Measurements from ENCODE around the gene GID8. TPM values are rescaled to one million over a fixed set of nuclear protein-coding genes. Genes with fewer than 3 reads are reported as not detected.

Gene GID8
- total RNA-seq, 1 experiment from 2014 or later = 25.3 TPM

DNA sequence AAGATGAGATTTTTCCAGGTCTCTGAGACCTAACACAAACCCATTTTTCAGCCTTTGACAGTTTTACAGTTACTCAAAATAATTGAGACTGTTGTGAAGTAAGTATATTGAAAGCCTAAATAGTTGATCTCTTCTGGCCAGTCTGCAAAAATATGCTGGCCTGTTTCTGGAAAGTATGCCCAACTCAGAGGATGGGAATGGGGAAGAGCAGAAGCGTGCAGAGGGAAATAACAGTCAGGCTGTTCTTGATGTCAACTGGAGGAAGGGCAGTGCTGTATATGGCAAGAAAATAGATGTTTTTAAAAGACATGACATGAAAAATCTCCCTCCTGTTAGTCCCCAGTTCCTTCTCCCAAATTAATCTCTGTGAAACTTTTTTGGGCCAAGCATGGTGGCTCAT is 3.8 kb downstream of the GID8 start:
- DNase-seq (ENCODE audit: low read depth) = no peak

DNA sequence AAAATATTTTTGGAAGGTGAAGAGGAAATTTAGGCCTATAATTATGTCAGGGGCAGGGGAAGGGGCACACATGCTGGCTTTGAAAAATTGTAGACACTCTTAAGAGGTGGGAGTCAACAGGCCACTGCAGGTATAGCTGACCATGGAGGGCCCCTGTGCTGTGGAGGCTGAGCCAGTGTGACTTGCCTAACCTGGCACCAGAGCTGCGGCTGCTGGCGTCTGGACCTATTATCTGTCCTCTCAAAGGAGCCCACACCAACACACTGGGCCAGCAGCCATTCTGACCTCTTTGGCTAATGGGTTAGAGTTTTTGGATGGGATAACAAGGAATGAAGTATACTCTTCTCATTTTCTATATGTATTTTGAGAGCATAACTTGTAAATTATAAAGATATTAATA is 4.5 kb downstream of the GID8 start:
- DNase-seq (ENCODE audit: low read depth) = no peak

DNA sequence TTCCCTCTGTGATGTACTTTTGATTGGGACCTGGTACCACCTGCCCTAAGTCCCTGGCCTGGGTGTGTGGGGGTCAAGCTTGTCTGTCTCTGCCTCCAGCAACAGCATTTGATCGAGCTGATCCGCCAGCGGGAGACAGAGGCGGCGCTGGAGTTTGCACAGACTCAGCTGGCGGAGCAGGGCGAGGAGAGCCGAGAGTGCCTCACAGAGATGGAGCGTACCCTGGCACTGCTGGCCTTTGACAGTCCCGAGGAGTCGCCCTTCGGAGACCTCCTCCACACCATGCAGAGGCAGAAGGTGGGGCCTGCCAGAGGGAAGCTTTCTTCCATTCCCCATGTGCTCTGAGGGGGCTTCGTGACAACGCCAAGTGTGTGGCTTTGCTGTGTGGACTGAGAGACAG is 5.4 kb downstream of the GID8 start:
- DNase-seq (ENCODE audit: low read depth) = no peak

DNA sequence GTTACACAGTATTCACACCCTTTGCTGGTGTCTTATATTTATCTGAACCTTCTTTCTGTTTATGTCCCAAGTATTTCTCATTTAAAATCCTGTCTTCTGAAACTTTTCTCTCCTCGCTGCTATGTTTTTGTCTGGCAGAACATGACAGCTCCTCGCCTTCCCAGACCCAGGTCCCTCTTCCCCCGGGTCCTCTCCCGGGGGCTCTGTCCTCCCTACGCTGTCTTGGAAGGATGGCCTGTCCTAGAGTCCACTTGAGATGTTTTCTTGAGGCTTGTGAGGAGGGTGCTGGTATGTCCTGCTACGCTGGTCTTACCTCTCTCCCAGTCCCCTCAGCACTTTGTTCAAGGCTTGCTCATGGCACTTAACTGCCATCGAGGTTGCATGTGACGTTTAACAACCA is 6.2 kb downstream of the GID8 start:
- no peak for DNase-seq (ENCODE audit: low read depth)

DNA sequence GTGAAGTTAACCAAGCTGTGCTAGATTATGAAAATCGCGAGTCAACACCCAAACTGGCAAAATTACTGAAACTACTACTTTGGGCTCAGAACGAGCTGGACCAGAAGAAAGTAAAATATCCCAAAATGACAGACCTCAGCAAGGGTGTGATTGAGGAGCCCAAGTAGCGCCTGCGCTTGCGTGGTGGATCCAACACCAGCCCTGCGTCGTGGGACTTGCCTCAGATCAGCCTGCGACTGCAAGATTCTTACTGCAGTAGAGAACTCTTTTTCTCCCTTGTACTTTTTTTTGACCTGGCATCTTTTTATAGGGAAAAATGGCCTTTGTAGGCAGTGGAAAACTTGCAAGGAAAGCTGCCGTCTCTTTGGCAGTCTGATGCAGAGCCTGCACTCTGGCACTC is 6.8 kb downstream of the GID8 start:
- no peak for DNase-seq (ENCODE audit: low read depth)

DNA sequence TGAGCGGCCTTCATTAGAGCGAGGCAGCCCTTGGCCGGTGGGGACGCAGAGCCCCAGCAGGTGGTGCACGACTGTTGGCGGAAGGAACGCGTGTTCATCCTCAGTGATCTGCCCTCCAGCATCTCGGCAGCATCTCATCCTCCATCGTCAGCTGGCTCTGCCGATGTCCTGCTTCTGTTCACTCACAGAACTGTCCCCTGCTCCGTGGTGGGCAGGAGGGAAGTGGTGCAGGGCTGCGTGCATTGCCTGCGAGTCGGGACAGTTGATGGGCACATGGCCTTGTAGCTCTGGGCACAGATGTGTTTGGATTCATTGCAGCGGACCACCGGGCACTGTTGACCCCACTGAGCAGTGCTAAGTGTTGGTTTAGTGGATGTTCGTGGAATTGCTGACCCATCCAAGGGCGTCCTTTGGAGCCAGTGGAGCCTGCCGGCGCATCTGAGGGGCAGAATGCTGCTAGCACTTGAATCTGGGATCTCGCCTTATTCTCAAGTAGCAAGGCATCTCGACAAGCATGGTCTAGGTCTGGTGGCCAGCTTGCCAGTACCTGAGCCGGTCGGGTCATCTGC is 7.9 kb downstream of the GID8 start:
- DNase-seq (ENCODE audit: low read depth) = no peak

DNA sequence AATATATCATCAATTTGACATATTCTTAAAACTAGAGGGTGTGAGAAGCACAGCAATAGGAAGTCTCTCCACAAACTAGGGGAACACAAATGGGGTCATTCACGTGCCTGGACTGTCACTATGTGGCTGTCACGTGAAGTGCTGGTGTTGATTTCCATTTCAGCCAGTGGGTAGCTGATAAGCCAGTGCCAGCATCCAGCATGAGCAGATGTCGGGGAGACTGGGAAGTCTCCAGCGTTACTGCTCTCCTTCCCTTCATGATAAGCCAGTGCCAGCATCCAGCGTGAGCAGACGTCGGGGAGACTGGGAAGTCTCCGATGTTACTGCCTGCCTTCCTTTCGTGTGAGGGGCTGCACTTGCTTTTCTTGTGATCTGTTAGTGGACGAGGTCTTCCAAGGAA is 9.0 kb downstream of the GID8 start:
- DNase-seq (ENCODE audit: low read depth) = no peak

DNA sequence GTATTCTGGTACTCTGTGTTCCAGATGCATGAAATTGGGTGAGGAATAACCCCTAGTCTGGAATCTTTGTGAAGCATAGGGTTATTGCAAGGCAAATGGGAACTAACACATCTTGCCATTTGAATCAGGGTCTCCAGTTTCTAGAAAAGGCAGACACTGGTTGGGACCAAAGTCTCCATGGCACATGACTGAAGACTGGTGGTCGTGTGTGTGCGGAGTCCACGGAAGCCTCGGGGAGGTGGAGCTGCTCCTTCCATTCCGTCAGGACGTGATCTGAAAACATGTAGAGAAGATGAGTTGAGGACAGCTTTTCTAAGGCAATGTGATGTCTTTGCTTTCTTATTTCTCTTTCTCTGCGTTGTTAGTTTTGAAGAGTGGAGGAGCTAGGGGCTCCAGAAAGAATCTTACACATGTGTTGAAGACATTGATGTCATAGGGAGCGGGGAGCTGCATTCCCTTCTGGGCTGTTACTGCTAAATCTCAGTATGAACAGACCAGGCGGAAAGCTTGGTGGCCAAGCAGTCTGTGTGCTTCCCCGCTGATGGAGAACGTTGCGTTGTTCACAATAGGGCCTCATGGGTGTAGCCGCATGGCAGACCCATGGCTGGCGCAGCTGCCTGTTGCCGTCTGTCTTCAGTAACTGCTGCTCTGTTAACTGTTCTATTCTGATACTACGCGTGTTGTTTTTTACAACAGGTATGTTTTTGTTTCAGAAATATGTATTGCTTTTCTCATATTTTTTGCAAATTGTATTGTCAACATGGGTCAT is 9.8 kb downstream of the GID8 start:
- DNase-seq (ENCODE audit: low read depth) = no peak

DNA sequence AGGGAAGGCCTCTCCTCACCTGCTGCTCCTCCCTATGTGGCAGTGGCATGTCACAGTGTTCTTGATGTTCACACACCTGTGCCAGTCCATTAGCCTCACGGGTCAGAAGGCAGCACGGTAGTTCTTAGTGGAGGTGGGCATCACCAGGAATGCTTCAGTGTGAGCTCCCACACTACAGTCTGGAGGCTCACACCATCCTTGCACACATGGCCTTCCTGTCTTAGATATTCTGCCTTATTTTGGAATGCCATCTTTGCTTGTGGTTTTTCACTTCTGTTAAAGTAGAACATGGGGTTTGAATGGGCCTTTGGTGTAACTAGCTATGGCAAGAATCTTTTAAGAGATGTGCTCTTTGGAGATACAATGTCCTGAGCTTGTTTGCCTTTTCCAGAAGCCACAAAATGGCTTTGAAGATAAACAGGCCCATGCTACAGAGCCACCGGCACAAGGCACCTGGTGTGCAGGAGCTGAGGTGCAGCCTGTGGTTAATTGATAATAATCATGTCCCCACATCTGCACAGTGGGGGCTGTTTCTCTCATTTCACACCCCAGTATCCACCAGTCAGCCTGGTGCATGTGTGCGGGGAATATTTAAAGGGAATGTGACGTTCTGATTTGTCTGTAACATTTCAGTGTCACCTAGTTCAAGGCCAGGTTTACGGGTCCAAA is 11.3 kb downstream of the GID8 start:
- no peak for DNase-seq (ENCODE audit: low read depth)

DNA sequence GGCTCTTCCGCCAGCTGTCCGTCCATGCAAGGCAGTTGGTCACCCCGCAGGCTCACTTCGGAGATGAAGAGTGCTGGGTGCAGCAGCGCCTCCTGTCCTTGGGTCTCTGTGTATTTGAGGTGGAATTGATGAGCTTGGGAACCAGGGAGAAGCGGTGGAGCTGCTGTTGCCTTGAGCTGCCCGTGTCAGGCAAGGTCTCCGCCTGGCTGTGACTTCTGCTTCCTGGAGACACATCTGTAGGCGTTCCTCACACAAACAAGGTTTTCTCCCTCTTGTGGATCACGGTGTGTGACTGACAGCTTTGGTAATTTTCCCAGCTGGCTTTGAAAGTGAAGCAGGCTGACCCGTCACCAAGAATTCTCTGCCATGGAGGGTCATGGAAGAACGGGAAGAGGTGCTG is 12.0 kb downstream of the GID8 start:
- DNase-seq (ENCODE audit: low read depth) = no peak

DNA sequence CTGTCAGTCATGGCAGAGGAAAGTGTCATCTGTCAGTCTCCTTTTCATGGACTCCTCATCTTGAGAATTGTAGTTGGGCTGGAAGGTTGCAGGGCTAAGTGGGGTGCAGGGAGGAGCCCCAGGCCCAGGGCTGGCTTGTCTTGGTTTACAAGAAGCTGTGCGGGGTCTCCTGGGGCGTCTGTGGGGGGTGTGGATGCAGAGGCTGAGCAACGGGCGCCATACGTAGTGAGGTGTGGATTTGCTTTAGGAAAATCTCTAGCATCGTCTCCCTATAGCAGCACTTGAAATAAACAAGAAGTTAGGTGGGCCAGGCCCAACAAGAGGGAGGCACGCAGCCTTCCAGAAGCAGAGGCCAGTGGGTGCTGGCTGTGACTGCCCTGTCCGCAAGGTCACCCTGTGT is 12.8 kb downstream of the GID8 start:
- DNase-seq (ENCODE audit: low read depth) = no peak

DNA sequence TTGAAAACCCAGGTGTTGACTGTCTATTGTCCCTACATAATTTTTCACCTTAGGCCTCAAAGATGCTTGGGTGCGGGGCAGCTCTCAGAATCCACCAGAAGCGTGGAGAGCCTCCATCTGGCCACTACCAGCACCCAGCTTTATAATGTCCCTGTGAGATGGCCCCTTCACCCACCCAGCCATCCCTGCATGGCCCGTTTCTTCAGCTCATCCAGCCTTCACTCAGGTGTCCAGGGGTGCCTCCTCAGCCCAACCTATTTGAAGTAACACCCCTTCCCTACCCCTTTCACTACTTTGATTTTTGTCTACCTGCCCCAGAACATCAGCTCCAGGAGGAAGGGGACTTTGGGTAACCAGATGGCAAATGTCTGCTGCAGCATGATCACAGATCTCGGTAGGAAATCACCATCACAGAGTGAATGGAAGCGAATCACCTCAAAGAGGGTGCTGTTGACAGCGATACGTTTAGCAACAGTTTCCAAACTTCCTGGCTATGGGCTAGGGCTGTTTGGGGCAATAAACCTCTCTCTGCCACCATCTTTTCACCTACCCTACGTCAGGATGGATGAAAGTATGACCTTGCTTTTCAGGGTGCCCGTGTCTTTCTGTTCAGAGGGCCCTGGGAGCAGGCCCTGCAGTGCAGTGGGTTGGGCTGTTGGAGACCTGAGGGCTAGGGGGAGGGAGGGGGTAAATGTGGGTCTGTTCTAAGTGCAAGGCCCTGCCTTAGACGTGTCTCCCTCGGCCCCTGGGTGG is 13.4 kb downstream of the GID8 start:
- no peak for DNase-seq (ENCODE audit: low read depth)

DNA sequence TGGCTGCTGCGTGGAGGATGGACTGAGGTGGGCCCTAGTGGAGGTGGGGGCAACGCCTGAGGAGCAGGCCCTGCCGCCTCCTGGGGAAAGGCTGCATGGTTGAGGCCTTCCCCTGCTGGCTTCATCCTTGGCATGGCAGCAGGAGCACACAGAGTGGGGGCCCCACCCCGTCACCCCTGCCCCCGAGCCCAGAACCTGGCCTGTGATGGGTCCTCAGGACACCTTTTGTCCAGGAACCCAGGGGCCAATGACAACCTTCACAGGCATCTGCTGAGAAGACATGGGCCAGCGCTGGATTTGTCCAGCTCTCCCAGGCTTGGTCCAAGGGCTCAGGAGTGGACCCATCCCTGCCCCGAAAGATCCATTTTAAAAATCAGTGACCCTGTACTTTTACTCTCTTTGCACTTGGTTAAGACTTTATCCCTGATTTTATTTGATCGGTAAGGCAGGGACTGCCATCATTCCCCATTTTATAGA is 14.0 kb downstream of the GID8 start:
- no peak for DNase-seq (ENCODE audit: low read depth)

DNA sequence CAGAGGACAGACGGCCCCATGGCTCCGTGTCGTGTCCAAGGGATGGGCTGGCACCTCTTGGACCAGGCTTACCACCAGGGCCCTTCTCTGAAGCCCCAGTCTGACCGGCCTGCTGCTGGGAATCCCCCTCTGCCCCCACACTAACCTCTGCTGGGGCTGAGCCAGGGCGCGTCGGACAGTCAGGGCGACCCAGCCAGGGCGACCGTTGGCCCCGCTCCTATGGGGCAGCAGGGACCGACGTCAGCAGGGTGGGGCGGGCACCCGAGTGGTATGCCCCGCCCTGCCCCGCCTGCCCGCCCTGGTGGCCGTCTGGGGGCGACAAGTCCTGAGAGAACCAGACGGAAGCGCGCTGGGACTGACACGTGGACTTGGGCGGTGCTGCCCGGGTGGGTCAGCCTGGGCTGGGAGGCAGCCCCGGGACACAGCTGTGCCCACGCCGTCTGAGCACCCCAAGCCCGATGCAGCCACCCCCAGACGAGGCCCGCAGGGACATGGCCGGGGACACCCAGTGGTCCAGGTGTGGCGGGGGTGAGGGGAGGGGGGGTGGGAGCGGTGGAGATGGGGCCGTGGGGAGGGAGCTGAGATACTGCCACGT is 14.5 kb downstream of the GID8 start, which contains the start of gene SLC17A9:
SLC17A9 (plus strand) TSS at position 337 of the 595 bp plus-strand sequence; CDS start at position 459, 122 bp downstream.
- peak; percentile 33 for DNase-seq (ENCODE audit: low read depth)

DNA sequence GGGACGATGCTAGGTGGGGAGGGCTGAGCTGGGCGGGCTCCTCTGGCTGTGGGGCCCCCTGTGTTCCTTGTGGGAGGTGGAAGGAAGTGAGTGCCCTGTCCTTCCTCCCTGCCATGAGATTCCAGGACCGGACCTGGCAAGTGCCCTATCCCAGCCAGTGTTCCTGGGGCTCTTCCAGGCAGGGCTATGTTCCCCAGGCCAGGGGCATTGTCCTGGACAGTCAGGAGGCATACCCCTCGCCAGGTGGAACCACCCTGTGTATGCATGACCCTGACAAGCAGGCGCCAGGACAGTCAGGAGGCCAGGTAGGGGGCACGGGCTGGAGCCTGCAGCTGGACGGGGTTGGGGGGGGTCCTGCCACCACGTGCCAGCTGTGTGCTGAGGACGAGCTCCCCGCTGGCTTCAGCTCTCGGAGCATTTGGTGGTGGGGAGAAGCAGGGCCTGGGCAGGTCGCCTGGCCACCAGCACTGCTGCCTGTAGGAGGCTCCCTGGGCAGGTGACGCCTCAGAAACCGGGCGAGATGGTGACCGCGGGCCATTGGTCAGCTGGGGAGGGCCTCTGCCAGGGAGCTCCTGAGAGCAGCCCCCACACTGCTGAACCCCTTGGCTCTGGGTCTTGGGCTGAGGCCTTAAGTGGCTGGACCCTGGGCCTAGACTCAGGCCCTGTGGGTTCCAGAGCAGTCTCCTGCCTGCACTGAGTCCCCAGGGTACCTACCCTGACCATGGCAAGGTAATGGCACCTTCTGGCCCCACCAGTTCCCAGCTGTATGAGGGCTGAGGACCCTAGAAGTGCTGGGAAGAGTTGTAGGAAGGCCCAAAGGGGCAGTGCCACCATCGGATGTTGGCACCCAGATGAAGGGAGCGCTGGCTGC is 15.3 kb downstream of the GID8 start:
- no peak for DNase-seq (ENCODE audit: low read depth)

DNA sequence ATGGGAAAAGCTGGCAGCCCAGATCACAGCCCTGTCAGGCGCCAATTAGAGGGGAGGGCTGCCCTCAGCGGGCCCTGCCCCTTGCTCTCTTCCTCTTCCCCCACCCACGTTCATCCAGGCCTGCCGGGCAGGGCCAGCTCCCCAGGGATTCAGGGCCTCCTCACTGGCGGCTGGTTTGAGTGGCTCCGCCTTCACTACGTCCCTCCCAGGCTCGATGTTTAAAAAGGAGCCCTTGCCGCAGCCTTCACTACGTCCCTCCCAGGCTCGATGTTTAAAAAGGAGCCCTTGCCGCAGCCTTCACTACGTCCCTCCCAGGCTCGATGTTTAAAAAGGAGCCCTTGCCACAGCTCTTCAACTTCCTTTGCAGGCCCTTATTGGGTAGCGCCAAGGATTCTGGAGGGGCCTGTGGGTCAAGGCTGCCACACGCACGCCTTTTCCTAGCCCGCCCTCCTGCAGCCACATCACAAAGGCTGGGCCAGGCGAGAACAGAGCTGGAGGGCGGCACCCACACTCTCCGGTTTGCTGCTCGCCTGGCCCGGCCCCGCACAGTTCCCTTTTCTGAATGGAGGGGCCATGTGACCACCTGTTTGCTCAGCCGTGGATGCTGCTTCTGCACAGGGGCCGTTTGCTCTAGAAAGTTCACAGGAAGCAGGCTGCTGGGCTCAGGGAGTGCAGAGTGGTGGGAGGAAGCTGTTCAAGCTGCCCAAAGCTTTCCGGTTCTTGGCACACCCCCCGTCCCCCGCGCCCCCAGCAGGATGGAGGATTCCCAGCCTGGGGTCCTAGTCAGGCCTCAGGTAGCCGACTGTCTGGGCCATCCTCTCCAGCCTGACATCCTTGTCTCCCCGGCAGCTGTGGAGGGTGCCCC is 16.1 kb downstream of the GID8 start:
- peak; percentile 24 for DNase-seq (ENCODE audit: low read depth)

DNA sequence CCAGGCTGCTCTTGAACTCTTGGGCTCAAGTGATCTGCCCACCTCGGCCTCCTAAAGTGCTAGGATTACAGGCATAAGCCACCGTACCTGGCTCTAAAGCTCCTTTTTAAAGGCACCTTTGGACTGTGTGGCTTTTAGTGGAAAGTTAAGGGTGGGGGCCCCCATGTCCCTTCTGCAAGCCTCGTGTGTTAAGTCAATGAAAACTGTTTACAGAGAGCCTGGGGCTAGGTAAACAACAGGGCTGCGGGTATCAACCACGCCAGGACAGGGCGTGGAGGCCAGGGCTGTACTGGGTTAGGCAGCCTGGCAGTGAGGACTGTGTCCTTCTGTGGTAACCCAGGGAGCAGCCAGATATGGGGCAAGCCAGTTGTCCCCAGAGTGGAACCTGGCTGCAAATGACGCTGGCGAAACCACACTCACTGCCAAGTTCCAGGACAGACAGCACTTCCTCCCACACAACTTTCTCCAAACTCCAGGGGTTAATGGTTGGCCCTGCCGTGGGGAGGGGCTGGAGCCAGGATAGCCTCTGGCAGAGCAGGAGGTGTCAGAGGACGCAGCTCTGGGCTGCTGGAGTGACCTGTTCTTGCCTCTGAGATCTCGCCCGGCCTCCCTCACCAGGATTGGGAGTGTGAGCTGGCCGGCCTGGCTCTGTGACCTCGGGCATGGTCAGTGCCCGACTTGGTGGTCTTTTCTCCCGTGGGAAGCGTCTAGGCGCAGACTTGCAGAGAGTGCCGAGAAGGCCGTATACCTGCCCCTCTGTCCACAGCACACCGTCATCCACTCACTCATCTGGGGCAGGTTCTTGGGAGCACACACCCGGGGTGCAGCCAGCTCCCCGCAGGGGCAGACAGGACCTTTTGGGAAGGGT is 17.8 kb downstream of the GID8 start:
- DNase-seq (ENCODE audit: low read depth) = no peak

DNA sequence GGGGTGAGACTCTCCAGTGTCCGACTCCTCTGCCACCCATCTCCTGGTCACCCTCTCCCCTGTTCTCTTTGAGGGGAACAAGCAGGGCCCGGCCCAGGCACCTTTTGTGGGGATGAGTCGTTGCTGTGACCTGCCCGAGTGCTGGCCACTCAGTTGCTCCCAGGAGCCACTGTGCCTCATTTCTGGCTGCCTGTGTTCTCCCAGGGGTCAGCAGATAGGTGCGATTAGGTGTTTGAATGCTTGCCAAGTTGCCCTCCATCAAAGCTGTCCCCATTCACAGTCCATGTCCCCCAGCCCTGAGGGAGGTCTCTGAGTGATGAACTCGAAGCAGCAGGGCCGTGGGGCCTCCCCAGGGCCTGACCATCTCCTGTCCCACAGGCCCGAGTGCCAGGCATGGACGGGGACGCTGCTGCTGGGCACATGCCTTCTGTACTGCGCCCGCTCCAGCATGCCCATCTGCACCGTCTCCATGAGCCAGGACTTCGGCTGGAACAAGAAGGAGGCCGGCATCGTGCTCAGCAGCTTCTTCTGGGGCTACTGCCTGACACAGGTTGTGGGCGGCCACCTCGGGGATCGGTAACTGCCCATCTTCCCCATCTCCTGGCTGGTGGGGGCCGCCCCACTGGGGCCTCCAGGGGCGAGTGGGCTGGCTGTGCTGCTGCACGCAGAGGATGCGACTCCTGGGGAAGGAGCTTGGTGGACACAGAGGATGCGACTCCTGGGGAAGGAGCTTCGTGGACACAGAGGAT is 18.6 kb downstream of the GID8 start:
- no peak for DNase-seq (ENCODE audit: low read depth)

Measured in Daoy (cell line).